ENCODE results near the gene STOM.

STOM gene

GRCh38 chr9:121371495-121372061, 1.5 kb upstream of the STOM start:
- DNase-seq (ENCODE audit: low spot score): no peak

- DNase-seq (ENCODE audit: low spot score): no peak
These were observed 1.3 kb downstream of the STOM start for GRCh38 chr9:121368745-121369144.

GRCh38 chr9:121368138-121368522, 1.9 kb downstream of the STOM start:
- no peak for DNase-seq (ENCODE audit: low spot score)

GRCh38 chr9:121367306-121368137, 2.5 kb downstream of the STOM start:
- DNase-seq (ENCODE audit: low spot score): no peak

- no peak for DNase-seq (ENCODE audit: low spot score)
These were observed 3.3 kb downstream of the STOM start for GRCh38 chr9:121366611-121367192.

GRCh38 chr9:121365564-121365963, 4.5 kb downstream of the STOM start:
- no peak for DNase-seq (ENCODE audit: low spot score)

GRCh38 chr9:121364886-121365285, 5.2 kb downstream of the STOM start:
- DNase-seq (ENCODE audit: low spot score): no peak

GRCh38 chr9:121364077-121364476, 6.0 kb downstream of the STOM start:
- no peak for DNase-seq (ENCODE audit: low spot score)

- no peak for DNase-seq (ENCODE audit: low spot score)
These were observed 6.5 kb downstream of the STOM start for GRCh38 chr9:121363622-121363961.

GRCh38 chr9:121362813-121363621, 7.0 kb downstream of the STOM start:
- peak; percentile 22 for DNase-seq (ENCODE audit: low spot score)

GRCh38 chr9:121360601-121361374, 9.3 kb downstream of the STOM start:
- DNase-seq (ENCODE audit: low spot score): peak; percentile 62

- peak; percentile 22 for DNase-seq (ENCODE audit: low spot score)
These were observed 10.4 kb downstream of the STOM start for GRCh38 chr9:121359351-121360294.

- DNase-seq (ENCODE audit: low spot score): no peak
These were observed 11.3 kb downstream of the STOM start for GRCh38 chr9:121358751-121359150.

- DNase-seq (ENCODE audit: low spot score): no peak
These were observed 13.0 kb downstream of the STOM start for GRCh38 chr9:121357011-121357410.

GRCh38 chr9:121354762-121355161, 15.3 kb downstream of the STOM start:
- DNase-seq (ENCODE audit: low spot score): no peak

- DNase-seq (ENCODE audit: low spot score): no peak
These were observed 15.9 kb downstream of the STOM start for GRCh38 chr9:121354141-121354540.

- no peak for DNase-seq (ENCODE audit: low spot score)
These were observed 16.6 kb downstream of the STOM start for GRCh38 chr9:121353241-121354061.

- DNase-seq (ENCODE audit: low spot score): peak; percentile 89
These were observed 19.0 kb downstream of the STOM start for GRCh38 chr9:121350993-121351561.

- DNase-seq (ENCODE audit: low spot score): peak; percentile 12
These were observed 20.0 kb downstream of the STOM start for GRCh38 chr9:121350036-121350435.

Measured in kidney tubule cell (primary cell).